Lung (tissue), 12 donors: Measurements from ENCODE around the gene BCL2L12. TPM values are rescaled to one million over a fixed set of nuclear protein-coding genes. Genes with fewer than 3 reads are reported as not detected.

ENCODE experiments used
- ATAC-seq: fragments of 200-7000 bp; cut with Tn5 transposase; one replicate; pipeline ENCODE4 v1.9.1; 2020; ENCODE audit warnings: moderate number of reproducible peaks; ENCODE audit not compliant: insufficient read depth, low FRiP score
- DNase-seq, 3 donors: peaks; one replicate each; pipeline ENCODE4 v3.0.0-alpha.2; 2013 to 2017
- H3K27ac ChIP-seq, 2 donors: one replicate each; pipeline ENCODE4 v1.5.1; 2013; ENCODE audit warnings: mild to moderate bottlenecking in 2 of 2, moderate library complexity in 2 of 2, control low read depth in 1 of 2, inconsistent platforms in 1 of 2, low read depth in 1 of 2, low read length in 1 of 2
- H3K27me3 ChIP-seq, 3 donors: one replicate each; pipeline ENCODE4 v1.5.1; 2013; ENCODE audit warnings: low read length in 2 of 3; ENCODE audit not compliant: control insufficient read depth in 3 of 3, insufficient read depth in 3 of 3
- H3K36me3 ChIP-seq, 4 donors: one replicate each; pipeline ENCODE4 v1.5.1; 2013; ENCODE audit warnings: low read length in 4 of 4, mild to moderate bottlenecking in 1 of 4, moderate library complexity in 1 of 4; ENCODE audit not compliant: control insufficient read depth in 4 of 4, insufficient read depth in 4 of 4
- H3K4me1 ChIP-seq, 5 donors: one replicate each; pipeline ENCODE4 v1.5.1; 2013; ENCODE audit warnings: low read length in 5 of 5, mild to moderate bottlenecking in 2 of 5, moderate library complexity in 1 of 5; ENCODE audit not compliant: control insufficient read depth in 5 of 5, insufficient read depth in 5 of 5
- H3K4me3 ChIP-seq: one replicate; pipeline ENCODE4 v1.5.1; 2013; ENCODE audit warnings: mild to moderate bottlenecking, control low read depth, moderate library complexity
- H3K9ac ChIP-seq, 2 donors: one replicate each; pipeline ENCODE4 v1.5.1; 2013; ENCODE audit warnings: low read length in 2 of 2, control low read depth in 1 of 2; ENCODE audit not compliant: insufficient read depth in 1 of 2
- H3K9me3 ChIP-seq, 4 donors: one replicate each; pipeline ENCODE4 v1.5.1; 2013; ENCODE audit warnings: low read length in 3 of 4, mild to moderate bottlenecking in 1 of 4, moderate library complexity in 1 of 4; ENCODE audit not compliant: control insufficient read depth in 4 of 4, insufficient read depth in 3 of 4
- CTCF ChIP-seq: IDR thresholded peaks from 2 replicates; pipeline ENCODE4 v1.5.1; 2012; ENCODE audit warnings: mild to moderate bottlenecking; ENCODE audit errors: control extremely low read depth, extremely low read depth
- WGBS, 2 donors: extraction: QIAGEN DNeasy Blood & Tissue Kit; methylation state at CpG; one replicate each; pipeline ENCODE4 v1.1.7; 2013; 5-methylcytosine and 5-hydroxymethylcytosine counted together
- polyA plus RNA-seq, 2 donors: library from polyadenylated mRNA; stranded (reverse); fragments of 200-250 nt; gene quantifications; one replicate each; pipeline ENCODE4 v1.2.1, GENCODE V29; 2013
- total RNA-seq, 2 donors: library from RNA; depleted of rRNA in 1 of 2; stranded (reverse); fragments of >200 nt in 1 of 2; gene quantifications; one replicate each; pipeline ENCODE4 v1.2.1, GENCODE V29; 2014 to 2021
- donor health status: control.
- donor health status: control.
- donor health status: Bipolar disorder and iron deficiency.
- donor health status: healthy.
- donor health status: DM: yes; HTN: yes; CAD: no.

Gene BCL2L12
- total and polyA plus RNA-seq, 4 donors, result 3.5 to 26.1 (median 20.9) TPM

GRCh38 chr19:49682274-49682673, 16.5 kb downstream of the BCL2L12 start:
- no peak for TF ChIP-seq CTCF
- Histone ChIP-seq H3K9me3 (no peaks in the 10 kb centered on the region), H3K4me1 (peaks cover 9 to 27% (median 13%) of the 10 kb centered on the region in 5 donors), H3K36me3 (peaks cover 0 to 45% (median 34%) of the 10 kb centered on the region in 4 donors), H3K9ac (no peak overlapping the region), H3K27me3 (no peaks in the 10 kb centered on the region), H3K4me3 (no peak overlapping the region), H3K27ac (no peak overlapping the region)
- DNase-seq (no peak), ATAC-seq (no peak)
- WGBS, 2 donors, result 93 to 94% methylated on average over 8 of the region's 8 CpGs

GRCh38 chr19:49683814-49684250, 18.1 kb downstream of the BCL2L12 start:
- H3K4me3 ChIP-seq, result no peak overlapping the region
- ATAC-seq (no peak), DNase-seq (no peak)
- no peaks in the 10 kb centered on the region for H3K27me3 ChIP-seq
- H3K9ac ChIP-seq, result no peak overlapping the region
- 94 to 97% methylated on average over 18 of the region's 18 CpGs for WGBS, 2 donors
- peaks cover 0 to 48% (median 37%) of the 10 kb centered on the region in 4 donors for H3K36me3 ChIP-seq
- no peaks in the 10 kb centered on the region for H3K9me3 ChIP-seq
- H3K27ac ChIP-seq, result no peak overlapping the region
- no peak for TF ChIP-seq CTCF
- H3K4me1 ChIP-seq, result peaks cover 9 to 25% (median 13%) of the 10 kb centered on the region in 5 donors

- no peak overlapping the region for H3K4me3 ChIP-seq
- H3K9ac ChIP-seq, result no peak overlapping the region
- peaks cover 9 to 26% (median 10%) of the 10 kb centered on the region in 5 donors for H3K4me1 ChIP-seq
- ATAC-seq (no peak), DNase-seq (no peak)
- H3K27ac ChIP-seq, result no peak overlapping the region
- H3K27me3 ChIP-seq, result no peaks in the 10 kb centered on the region
- WGBS, 2 donors, result 85 to 87% methylated on average over 35 of the region's 35 CpGs
- H3K36me3 ChIP-seq, result peaks cover 0 to 48% (median 37%) of the 10 kb centered on the region in 4 donors
- no peaks in the 10 kb centered on the region for H3K9me3 ChIP-seq
- no peak for TF ChIP-seq CTCF
These were observed 18.7 kb downstream of the BCL2L12 start for GRCh38 chr19:49684251-49684982.
